HG02885 (cell line): Measurements from ENCODE around the gene TRPM3.
"Not testable (repeated sequence)": the region's sequence is repeated elsewhere in the genome, so short reads cannot be mapped to it uniquely, and the experiment has no call there.

Experiments
- ATAC-seq: cut with Tn5 transposase; IDR thresholded peaks from one replicate; pipeline ENCODE4 v1.9.1; 2021; ENCODE audit warnings: mild to moderate bottlenecking; ENCODE audit not compliant: unreplicated experiment, poor library complexity

The TRPM3 gene

DNA sequence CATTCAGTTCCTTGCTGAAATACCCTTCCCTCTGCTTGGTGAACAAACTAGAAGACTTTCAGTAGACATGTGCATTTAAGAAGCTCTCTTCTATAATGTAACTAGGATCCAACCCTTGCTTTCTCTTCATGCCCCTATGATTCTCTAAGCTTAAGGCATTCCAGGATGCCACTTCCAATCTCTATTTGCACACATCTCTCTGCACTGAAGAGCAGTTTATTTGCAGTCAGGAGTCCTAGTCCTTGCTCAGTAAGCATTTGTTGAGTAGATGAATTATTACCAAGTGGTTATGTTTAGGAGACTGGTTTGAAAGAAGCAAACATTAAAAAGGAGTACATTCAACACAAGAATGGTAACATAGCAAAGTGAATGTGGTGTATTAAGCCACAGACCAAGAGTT, 432.7 kb downstream of the TRPM3 start:
- no peak for ATAC-seq

DNA sequence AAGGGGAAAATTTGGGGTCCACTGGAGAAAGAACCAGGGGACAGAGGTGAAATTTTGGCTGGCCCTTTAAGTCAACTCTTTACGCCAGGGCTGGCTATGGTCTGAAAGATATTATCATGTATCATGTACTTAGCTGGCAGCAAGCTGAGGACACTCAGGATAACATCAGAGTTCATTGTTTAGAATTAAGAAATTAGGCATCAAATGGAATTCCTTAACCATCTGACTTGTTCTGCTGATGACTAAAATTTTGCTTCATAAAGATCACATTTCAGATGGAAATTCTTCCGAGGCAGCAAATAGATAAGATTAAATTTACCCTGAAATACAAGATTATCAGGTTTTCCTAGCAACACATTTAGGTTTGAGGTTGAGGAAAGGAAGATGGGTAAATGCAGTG, 437.6 kb downstream of the TRPM3 start:
- ATAC-seq: no peak

DNA sequence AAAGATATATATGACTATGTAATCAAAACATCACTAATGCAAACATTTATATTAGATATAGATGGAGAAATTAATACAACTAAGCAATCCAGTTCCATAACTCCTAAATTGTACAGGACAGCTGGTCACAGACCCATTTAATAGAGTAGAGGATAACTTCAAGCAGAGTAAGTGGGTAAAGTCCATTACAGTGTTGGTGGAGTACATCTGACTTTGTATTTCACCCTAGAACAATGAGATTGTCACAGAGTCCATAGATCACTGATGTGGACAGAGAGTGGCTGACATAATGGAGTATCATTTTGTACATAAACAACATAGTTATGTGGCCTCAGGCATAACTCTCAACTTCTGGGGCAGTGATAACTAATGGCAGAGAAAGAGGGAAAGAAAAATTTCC, 439.1 kb downstream of the TRPM3 start:
- ATAC-seq: no peak

DNA sequence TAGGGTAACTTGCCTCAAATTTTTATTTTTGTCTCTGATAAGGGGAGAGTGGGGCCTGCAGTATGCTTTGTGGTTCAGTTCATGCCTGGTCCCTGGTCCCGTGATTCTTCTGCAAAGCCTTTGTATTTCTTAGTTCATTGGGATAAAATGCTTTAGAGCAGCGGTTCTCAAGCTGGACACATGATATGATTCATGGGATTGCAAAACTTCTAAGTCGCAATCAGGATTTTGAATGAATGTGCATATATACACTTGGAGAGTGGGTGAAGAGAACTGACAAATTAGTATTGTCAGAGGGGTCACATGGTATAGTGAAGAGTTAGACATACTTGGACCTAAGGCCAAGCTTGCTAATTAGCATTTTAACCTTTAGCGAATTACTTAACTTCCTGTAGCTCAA, 441.6 kb downstream of the TRPM3 start:
- ATAC-seq: no peak

DNA sequence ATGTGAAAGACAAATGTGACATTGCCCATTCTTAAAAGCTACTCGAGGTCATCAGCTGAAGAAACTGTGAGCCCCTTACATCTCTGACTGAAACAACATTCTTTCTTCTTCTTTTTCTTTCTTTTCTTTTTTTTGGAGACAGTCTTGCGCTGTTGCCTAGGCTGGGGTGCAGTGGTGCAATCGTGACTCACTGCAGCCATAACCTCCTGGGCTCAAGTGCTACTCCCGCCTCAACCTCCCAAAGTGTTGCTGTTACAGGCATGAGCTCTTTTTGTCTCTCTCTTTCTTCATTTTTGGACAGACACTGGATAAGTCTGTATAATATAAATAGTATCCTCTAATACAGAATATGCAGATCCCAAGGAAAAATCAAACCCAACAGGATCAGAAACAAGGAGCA, 443.3 kb downstream of the TRPM3 start:
- ATAC-seq: no peak

DNA sequence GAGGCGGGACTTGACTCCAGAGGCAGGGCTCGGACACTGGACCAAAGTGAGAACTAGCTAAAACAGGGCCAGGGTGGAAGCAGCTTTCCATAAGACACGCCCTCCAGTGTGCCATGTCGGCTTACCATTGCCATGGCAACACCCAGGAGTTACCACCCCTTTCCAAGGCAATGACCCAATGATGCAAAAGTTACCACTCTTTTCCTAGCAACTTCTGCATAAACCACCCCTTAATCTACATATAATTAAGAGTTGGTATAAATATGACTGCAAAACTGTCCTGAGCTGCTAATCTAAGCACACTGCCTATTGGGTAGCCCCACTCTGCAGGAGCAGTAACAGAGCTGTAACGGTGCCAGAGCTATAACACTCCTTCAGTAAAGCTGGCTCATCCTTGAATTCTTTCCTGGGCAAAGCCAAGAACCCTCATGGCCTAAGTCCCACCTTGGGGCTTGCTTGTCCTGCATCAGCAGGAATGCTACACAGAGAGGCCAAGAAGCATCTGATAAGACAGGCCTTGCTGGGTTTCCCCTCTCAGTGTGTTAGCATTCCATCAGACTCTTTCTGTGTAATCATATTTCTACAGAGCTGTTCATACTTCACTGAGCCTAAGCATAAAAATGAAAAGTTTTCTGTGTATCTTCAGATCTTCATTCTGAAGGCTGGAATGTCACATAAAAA, 444.2 kb downstream of the TRPM3 start:
- no peak for ATAC-seq

DNA sequence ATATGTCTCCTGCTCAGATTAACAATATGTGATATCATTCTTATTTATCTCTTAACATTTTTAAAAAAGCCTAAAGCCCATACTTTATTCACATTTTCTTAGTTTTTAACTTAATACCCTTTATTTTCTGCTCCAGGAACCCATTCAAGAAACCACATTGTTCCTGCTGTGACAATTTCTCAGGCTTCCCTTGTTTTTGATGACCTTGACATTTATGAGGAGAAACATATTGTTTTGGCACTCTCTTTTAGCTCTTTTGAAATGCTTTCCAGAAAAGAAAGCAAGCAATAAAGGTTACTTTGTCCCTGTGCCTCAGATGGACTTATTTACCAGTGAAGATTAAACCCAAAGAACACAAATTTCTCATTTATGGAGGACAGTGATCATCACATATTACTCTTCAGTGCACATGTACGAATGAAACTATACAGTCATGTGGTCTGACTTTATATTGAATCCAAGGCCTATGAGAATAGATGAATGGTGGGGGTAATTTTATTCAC, 445.5 kb downstream of the TRPM3 start:
- ATAC-seq: no peak

DNA sequence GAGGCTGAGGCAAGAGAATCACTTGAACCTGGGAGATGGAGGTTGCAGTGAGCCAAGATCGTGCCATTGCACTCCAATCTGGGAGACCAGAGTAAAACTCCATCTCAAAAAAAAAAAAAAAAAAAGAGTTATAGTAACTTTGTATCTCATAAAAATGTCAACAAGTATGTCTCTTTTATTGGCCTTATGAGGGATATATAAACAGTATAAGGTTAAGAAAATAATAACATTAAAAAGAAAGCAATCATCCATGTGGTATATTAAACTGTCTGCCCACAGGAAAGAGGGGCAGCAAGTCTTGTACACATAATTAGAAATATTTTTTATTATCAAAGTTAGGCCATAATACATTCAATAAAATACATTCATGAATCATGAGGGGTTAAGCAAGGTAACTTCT, 447.6 kb downstream of the TRPM3 start:
- no peak for ATAC-seq

DNA sequence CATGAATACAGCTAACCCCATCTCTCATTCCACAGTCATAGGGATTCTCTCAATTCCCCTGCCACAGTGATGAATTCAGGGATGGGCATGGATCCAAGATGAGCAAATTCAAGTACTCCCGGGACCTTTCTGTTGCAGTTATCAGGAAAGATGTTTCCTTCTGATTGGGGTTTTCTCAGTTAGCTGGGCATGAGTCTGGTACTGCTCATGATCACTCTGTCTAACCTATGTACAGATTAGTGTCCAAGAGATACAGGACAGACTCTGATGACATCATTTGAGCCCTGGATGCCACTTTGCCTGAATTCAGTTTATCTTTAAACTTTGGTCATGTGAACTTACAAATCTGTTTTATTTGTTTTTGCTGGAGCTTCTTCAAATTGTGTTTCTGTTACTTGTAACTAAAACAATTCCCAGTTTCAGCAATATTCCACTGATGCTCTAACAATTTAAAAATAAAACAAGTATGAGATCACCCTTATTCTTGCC, 449.2 kb downstream of the TRPM3 start:
- ATAC-seq: no peak

DNA sequence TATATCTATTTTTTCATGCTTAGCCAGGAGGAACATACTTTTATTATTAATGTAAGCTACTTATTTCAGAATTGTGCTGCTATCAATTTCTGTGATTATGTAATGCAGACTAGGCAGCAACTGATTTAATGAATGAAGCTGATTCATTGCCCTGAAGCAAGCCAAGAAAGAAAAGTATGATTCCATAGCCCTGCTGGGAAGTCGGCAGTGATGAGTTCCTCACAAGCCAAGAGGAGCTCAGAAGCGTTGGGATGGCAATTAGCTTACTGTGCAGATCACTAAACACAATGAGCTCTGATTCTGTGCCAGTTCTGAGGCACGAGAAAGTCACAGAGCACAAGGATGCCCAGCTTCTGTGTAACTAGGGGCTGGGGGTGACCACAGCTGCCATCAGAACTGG, 452.7 kb downstream of the TRPM3 start:
- ATAC-seq: no peak

DNA sequence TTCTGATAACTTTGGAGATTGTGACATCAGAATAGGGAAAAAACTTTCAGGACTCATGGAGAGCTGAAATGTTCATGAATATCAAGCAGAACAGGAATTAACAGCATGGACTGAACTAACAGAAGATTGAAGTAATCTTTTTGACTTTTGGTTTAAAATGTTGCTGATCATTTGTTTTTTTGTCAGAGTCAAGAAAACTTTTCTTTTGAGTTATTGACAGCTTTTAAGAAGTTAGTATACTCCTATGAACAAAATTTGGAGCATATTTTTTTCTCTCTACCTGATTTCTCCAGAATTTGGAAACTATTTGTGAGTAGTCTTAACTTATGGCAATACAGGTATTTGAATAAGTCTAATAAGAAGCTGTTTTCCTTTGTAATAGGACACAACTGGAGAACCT, 462.7 kb downstream of the TRPM3 start:
- no peak for ATAC-seq

DNA sequence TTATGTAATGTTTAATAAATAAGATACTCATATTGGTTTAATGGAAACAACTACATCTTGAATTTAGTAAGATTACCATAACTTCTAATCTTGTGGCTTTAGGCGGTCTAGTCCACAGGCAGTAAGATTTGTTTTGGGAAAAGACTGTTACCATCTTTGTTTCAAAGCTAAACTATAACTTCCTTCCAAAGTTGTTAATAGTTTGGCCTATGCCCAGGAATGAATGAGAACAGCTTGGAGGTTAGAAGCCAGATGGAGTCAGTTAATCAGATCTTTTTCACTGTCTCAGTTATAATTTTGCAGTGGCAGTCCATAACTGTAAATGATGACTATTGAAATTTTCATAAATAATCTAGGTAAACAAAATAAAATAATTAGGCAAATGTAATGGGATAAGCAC, 465.1 kb downstream of the TRPM3 start:
- no peak for ATAC-seq

DNA sequence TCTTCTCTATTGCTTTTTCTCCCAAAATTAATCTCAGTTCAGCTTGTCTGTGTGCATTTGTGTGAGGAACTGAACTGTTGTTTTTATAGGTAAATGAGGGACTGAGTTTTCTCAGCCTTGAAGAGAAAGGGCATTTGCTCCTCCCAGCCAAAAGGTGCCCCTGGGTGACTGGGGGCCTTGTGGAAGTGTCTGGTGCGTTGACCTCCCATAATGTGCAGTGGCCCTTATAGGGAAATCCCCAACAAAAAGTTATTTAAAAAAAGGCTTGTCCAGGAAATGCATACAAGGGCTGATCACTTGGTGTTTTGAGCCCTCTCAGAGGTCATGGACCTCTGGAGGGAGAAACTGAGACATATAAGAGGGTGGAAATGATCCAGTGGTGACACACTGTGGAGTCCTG, 467.3 kb downstream of the TRPM3 start:
- no peak for ATAC-seq

DNA sequence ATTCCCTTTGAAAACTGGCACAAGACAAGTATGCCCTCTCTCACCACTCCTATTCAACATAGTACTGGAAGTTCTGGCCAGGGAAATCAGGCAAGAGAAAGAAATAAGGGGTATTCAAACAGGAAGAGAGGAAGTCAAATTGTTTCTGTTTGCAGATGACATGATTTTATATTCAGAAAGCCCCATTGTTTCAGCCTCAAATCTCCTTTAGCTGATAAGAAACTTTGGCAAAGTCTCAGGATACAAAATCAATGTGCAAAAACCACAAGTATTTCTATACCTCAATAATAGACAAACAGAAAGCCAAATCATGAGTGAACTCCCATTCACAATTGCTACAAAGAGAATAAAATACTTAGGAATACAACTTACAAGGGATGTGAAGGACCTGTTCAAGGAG, 476.8 kb downstream of the TRPM3 start:
- not testable (repeated sequence) for ATAC-seq

DNA sequence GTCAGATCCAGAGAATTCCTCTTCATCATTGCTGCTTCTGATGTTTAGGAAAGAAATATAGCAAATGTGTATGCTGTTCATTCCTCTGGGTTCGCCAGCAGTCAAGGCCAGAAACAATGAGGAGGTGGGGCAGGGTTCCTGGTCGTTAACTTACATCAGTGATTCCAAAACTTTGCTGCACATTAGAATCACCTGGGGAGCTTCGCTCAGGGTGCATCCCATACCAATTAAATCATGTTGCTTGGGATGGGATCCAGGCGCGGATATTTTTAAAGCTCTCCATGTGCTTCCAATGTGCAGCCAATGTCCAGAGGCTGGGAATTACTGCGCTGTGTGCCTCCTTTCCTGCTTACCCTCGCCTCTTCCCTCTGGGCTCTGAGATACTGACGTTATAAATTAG, 479.1 kb downstream of the TRPM3 start:
- ATAC-seq: no peak

DNA sequence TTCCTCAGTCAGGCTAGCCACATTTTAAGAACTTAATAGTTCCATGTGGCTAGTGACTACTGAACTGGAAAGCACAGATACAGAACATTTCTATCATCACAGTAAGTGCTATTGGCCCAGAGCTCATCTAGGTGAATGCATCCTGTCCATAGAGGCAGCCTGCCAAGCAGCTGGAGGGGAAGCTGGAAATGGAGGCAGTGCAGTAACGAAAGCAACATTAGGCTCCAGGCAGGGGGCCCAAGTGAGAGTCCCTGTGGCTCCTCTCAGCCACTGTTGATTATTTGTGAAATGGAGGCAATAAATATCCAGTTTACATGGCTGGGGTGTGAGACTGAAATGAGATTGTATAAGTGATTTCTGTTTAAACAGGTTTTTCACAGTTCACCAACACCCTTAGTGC, 479.8 kb downstream of the TRPM3 start:
- ATAC-seq: no peak

DNA sequence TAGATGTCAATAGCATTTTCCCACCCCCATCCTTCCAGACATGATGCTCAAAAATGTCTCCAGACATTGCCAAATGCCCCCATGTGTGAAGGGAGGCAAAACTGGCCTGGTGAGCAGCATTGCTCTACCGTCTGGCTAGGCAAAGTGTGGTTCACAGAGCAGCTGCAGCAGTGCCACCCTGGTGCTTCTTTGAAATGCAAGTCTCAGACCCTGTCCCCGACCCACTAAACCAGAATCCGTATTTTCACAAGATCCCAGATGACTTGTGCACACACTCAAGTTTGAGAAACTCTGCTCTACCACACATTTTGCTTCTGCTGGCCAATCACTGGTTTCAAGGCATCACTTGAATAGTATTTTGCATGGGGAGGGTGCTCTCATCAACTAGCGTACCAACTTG, 480.4 kb downstream of the TRPM3 start:
- ATAC-seq: no peak

DNA sequence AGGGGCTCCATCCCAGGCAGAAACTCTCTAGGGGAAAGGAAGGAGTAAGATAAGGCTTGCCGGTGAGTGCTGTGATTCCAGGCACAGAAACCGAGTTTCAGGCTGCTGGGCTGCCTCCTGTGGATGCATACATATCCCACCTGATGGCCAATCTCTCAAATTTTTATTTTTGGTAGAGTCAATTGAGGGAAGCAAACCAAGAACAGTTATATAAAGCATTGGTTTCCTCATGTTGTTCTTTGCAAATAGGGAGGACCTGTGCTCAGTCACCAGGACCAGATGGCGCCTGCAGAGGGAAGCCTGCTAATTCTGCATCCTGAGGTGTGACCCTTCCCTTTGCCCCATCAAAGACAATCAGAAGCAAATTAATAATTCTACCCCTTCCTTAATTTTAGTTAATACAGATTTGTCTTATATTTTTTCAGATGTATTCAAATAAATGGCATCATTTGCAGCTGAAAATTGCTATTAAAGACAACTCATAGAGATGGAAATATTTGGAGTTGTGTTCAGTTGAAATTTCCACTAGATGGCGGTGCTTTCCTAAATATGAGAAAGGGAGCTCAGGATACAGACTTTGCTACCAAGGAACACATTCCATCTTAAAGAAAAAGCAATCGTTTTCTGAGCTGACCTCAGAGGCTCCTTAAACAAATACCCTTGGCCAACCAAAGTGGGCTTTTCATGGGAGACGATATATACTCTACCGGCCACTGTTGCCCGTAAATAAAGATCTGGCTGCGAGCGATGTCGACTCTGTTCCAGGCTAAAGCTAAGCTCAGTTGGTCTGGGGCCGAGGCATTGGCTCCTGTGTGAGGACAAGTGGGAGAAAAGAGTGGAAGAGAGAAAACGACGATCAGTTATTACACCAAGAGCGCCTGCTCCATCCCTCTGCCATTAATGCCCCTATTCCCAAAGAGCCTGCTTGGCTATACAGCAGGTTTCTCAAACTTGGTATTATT, 481.3 kb downstream of the TRPM3 start:
- no peak for ATAC-seq

DNA sequence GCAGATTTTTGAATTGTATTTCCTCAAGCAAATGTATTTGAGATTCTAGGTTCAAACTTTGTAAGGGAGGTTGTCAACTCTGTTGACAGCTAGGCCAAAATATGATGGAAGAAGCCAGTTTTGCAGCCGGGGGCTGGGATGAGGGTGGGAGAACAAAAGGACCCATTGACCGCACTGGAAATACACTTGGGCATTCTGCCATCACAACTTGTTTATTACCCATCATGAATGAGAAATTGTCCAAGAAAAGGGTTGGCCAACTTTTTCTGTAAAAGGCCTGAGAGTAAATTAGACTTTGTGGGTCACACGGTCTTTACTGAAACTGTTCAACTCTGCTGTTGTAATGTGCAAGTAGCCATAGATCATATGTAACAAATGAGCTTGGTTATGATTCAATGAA, 485.6 kb downstream of the TRPM3 start:
- ATAC-seq: no peak

DNA sequence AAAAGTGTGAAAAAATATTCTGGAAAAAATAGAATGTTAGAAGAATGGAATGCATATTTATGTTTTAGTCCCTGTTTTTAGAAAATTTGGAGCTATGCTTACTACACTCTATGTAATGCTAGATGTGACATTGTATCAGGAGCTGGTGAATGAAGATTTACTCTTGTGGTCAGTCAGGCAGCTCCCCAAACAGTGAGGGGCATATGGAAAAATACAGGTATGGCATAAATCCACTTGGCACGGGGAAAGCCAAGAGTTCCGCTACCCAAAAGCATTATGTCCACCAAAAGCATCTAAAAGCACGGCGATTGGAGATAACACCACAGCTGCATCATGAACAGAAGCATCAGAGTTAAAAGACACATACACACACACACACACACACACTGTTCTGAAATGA, 486.7 kb downstream of the TRPM3 start:
- no peak for ATAC-seq

DNA sequence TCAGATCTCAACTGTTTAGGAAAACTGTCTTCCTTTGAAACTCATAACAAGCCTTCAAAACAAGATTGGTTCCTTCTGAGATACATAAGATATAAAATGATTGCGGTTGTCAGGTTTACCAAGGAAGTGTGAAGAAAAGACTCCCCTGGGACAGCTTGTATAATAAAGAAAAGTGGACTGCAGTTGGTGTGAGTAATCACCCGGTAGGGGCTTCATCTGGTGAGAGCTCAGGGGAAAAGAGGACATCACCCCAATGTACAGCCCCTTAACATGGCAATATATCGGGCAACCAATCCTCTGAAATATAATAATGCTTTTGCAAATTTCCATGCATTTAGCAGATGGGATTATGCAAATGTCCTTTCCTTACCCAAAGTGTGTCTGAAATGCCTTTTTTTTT, 490.4 kb downstream of the TRPM3 start:
- ATAC-seq: no peak
